GM23338 (cell line): Measurements from ENCODE around the gene PLXNA2. TPM values are rescaled to one million over a fixed set of nuclear protein-coding genes. Genes with fewer than 3 reads are reported as not detected.
A peak's percentile ranks its signal among the peaks of the same experiment; 100 is the strongest.

Experiments used
- ATAC-seq: fragments of 200-7000 bp; cut with Tn5 transposase; 3 replicates; pipeline ENCODE4 v1.9.1; 2020
- DNase-seq: peaks from one replicate; pipeline ENCODE4 v3.0.0-alpha.2; 2015; ENCODE audit warnings: low spot score
- H2AFZ ChIP-seq: fragments of 200-600 bp; sonication (generic); 2 replicates; pipeline ENCODE4 v1.8.0; 2016; ENCODE audit warnings: antibody characterized with exemption, mild to moderate bottlenecking, moderate library complexity
- H3F3A ChIP-seq: fragments of 200-600 bp; sonication (generic); replicated peaks from 2 replicates; pipeline ENCODE4 v1.8.0; 2017; ENCODE audit warnings: antibody characterized with exemption, mixed run types, low read depth
- H3K27ac ChIP-seq: fragments of 200-600 bp; sonication (generic); 2 replicates; pipeline ENCODE4 v1.6.1; 2016; ENCODE audit warnings: low read depth
- H3K27me3 ChIP-seq: fragments of 200-600 bp; sonication (generic); 2 replicates; pipeline ENCODE4 v1.8.0; 2016; ENCODE audit warnings: mild to moderate bottlenecking, mixed run types, moderate library complexity; ENCODE audit not compliant: insufficient read depth
- H3K36me3 ChIP-seq: fragments of 200-600 bp; sonication (generic); 2 replicates; pipeline ENCODE4 v1.8.0; 2016; ENCODE audit warnings: mild to moderate bottlenecking; ENCODE audit not compliant: insufficient read depth
- H3K4me1 ChIP-seq: fragments of 200-600 bp; sonication (generic); 2 replicates; pipeline ENCODE4 v1.8.0; 2016; ENCODE audit warnings: mild to moderate bottlenecking, moderate library complexity; ENCODE audit not compliant: insufficient read depth
- H3K4me2 ChIP-seq: fragments of 200-600 bp; sonication (generic); 2 replicates; pipeline ENCODE4 v1.7.1; 2017; ENCODE audit warnings: mixed run types
- H3K4me3 ChIP-seq: fragments of 200-600 bp; sonication (generic); 2 replicates; pipeline ENCODE4 v1.6.1; 2016; ENCODE audit warnings: mixed run types
- H3K79me2 ChIP-seq: fragments of 200-600 bp; sonication (generic); replicated peaks from 2 replicates; pipeline ENCODE4 v1.8.0; 2017; ENCODE audit warnings: mild to moderate bottlenecking; ENCODE audit not compliant: insufficient read depth
- H3K9me2 ChIP-seq: fragments of 200-600 bp; sonication (generic); 2 replicates; pipeline ENCODE4 v1.8.0; 2017; ENCODE audit not compliant: insufficient read depth
- H4K20me1 ChIP-seq: fragments of 200-600 bp; sonication (generic); replicated peaks from 2 replicates; pipeline ENCODE4 v1.8.0; 2017; ENCODE audit warnings: mild to moderate bottlenecking; ENCODE audit not compliant: insufficient read depth
- H3K27ac Mint-ChIP-seq: 2 replicates; pipeline ENCODE4 v1.8.0; 2020; ENCODE audit warnings: inconsistent platforms, mild to moderate bottlenecking, moderate library complexity, mixed read lengths
- H3K27me3 Mint-ChIP-seq: 3 replicates; pipeline ENCODE4 v1.8.0; 2022; ENCODE audit warnings: low read depth, mild to moderate bottlenecking, moderate library complexity, mixed read lengths, inconsistent platforms; ENCODE audit not compliant: insufficient read depth, poor library complexity
- H3K36me3 Mint-ChIP-seq: 3 replicates; pipeline ENCODE4 v1.8.0; 2021; ENCODE audit warnings: low read depth, mild to moderate bottlenecking, inconsistent platforms, moderate library complexity, mixed read lengths
- H3K4me1 Mint-ChIP-seq: 3 replicates; pipeline ENCODE4 v1.8.0; 2020; ENCODE audit warnings: mild to moderate bottlenecking, inconsistent platforms, mixed read lengths
- H3K4me3 Mint-ChIP-seq: 3 replicates; pipeline ENCODE4 v1.8.0; 2021; ENCODE audit warnings: moderate library complexity, mild to moderate bottlenecking, inconsistent platforms, mixed read lengths
- H3K9me3 Mint-ChIP-seq: 3 replicates; pipeline ENCODE4 v1.8.0; 2020; ENCODE audit warnings: moderate library complexity, mild to moderate bottlenecking, inconsistent platforms, mixed read lengths
- CTCF ChIP-seq, 2 experiments: fragments of 200-600 bp in 1 of 2; sonication (generic) in 1 of 2; conservative IDR thresholded peaks; 2 replicates each; pipeline versions ENCODE4 v1.5.1 to v1.6.1; 2016 to 2017; ENCODE audit warnings: antibody characterized with exemption in 2 of 2, low read depth in 2 of 2, mild to moderate bottlenecking in 2 of 2, moderate library complexity in 1 of 2
- ETS1 ChIP-seq: IDR thresholded peaks from 2 replicates; pipeline ENCODE4 v1.6.1; 2016; ENCODE audit warnings: antibody characterized with exemption
- JUNB ChIP-seq: IDR thresholded peaks from one replicate; pipeline ENCODE4 v1.6.1; 2016; ENCODE audit warnings: antibody characterized with exemption; ENCODE audit not compliant: unreplicated experiment
- NANOG ChIP-seq: IDR thresholded peaks from 2 replicates; pipeline ENCODE4 v1.6.1; 2016; ENCODE audit warnings: antibody characterized with exemption, borderline replicate concordance
- POLR2AphosphoS5 ChIP-seq: IDR thresholded peaks from 2 replicates; pipeline ENCODE4 v1.6.1; 2016; ENCODE audit warnings: antibody characterized with exemption, low read depth
- REST ChIP-seq: IDR thresholded peaks from one replicate; pipeline ENCODE4 v1.6.1; 2018; ENCODE audit warnings: antibody characterized with exemption; ENCODE audit not compliant: unreplicated experiment
- ZNF331 ChIP-seq: fragments of 250-450 bp; sonication (Bioruptor Pico); IDR thresholded peaks from 2 replicates; pipeline ENCODE4 v1.5.0; 2020; ENCODE audit warnings: low read depth, mild to moderate bottlenecking, moderate library complexity
- ZNF462 ChIP-seq: fragments of 250-450 bp; sonication (Bioruptor Pico); IDR thresholded peaks from 2 replicates; pipeline ENCODE4 v1.5.0; 2020; ENCODE audit warnings: mild to moderate bottlenecking, moderate library complexity
- polyA plus RNA-seq: library from polyadenylated mRNA; unstranded; fragments of >200 nt; fragmentation: Nextera tagmentation; extraction: Ambion mirVana; gene quantifications from 2 replicates; pipeline ENCODE4 v1.2.1, GENCODE V29; 2016
- total RNA-seq: library from RNA; depleted of rRNA; stranded (reverse); fragments of >200 nt; shearing (Covaris generic); gene quantifications from 2 replicates; pipeline ENCODE4 v1.2.3, GENCODE V29; 2014

The PLXNA2 gene
- total and polyA plus RNA-seq, 2 experiments from 2014 or later, result 0.40 to 1.8 TPM

GRCh38 chr1:208198236-208198635, 45.9 kb downstream of the PLXNA2 start:
- H3K9me3 Mint-ChIP-seq, result no peaks in the 10 kb centered on the region
- H4K20me1 ChIP-seq, result no peaks in the 10 kb centered on the region
- ATAC-seq (peak; percentile 31; the same call in 1 of the 3 replicates), DNase-seq (no peak)
- no peak overlapping the region for H3K4me2 ChIP-seq
- peaks cover 6% of the 10 kb centered on the region; the same call in 2 of the 3 replicates for H3K4me1 Mint-ChIP-seq
- H3K27me3 Mint-ChIP-seq, result peaks cover 4% of the 10 kb centered on the region
- peaks cover 3% of the 10 kb centered on the region; the same call in 1 of the 2 replicates for H3K4me1 ChIP-seq
- no peaks in the 10 kb centered on the region for H3K79me2 ChIP-seq
- no peak overlapping the region for H2AFZ ChIP-seq
- no peak overlapping the region for H3K4me3 Mint-ChIP-seq
- no peak overlapping the region for H3K27ac Mint-ChIP-seq
- H3K36me3 Mint-ChIP-seq, result no peaks in the 10 kb centered on the region
- H3F3A ChIP-seq, result no peaks in the 10 kb centered on the region
- H3K36me3 ChIP-seq, result no peaks in the 10 kb centered on the region
- no peaks in the 10 kb centered on the region for H3K9me2 ChIP-seq
- no peak for TF ChIP-seq CTCF (conservative IDR thresholded peaks at IDR 0.05; ENCODE audit: low read depth in 2 of 2)
- TF ChIP-seq ZNF462 (CRISPR knock-in tag), result no peak
- TF ChIP-seq POLR2AphosphoS5, result no peak
- no peak for TF ChIP-seq NANOG
- TF ChIP-seq REST, result no peak
- TF ChIP-seq ZNF331 (CRISPR knock-in tag), result no peak
- no peak for TF ChIP-seq JUNB
- TF ChIP-seq ETS1, result no peak
- no peaks in the 10 kb centered on the region for H3K27me3 ChIP-seq
- H3K4me3 ChIP-seq, result no peak overlapping the region
- no peak overlapping the region for H3K27ac ChIP-seq
